AG09309 (cell line): ENCODE results near the gene ADGRV1.

ENCODE experiments used
- DNase-seq: peaks from one replicate; pipeline ENCODE4 v3.0.0-alpha.2; 2010; ENCODE audit warnings: low read depth
- H3K4me3 ChIP-seq: 2 replicates; pipeline ENCODE4 v1.5.1; 2011; ENCODE audit warnings: mild to moderate bottlenecking, low read depth, low read length, moderate library complexity; ENCODE audit not compliant: control insufficient read depth
- CTCF ChIP-seq: IDR thresholded peaks from 2 replicates; pipeline ENCODE4 v1.5.1; 2011; ENCODE audit warnings: mild to moderate bottlenecking, low read depth, low read length, inconsistent platforms; ENCODE audit not compliant: insufficient read depth, control insufficient read depth; ENCODE audit errors: missing control alignments

ADGRV1 gene

DNA sequence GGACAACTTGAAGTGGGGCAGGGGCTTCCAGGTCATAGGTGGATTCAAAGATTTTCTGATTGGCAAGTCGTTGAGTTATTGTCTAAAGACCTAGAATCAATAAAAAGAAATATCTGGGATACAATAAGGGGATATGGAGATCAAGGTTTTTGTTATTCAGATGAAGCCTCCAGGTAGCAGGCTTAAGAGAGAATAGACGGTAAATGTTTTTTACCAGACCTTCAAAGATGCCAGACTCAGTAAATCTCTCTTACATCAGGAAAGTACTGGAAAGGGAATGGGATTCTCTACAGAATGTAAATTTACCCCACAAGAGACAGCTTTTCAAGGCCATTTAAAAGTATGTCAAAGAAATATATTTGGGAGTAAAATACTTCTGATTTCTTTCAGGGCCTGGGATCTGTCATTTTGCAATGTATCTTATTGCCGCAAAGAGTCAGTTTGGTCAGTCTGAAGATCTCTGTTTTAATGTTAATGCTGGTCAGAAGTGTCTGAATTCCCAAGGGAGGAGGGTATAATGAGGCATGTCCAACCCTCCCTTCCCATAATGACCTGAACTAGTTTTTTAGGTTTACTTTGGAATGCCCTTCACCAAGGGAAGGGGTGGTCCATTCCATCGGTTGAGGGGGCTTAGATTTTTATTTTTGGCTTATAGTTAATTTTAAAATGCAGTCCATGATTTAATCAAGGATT lies 15.6 kb upstream of the ADGRV1 start:
- TF ChIP-seq CTCF, result no peak
- DNase-seq, result no peak
- no peak overlapping the region for H3K4me3 ChIP-seq

DNA sequence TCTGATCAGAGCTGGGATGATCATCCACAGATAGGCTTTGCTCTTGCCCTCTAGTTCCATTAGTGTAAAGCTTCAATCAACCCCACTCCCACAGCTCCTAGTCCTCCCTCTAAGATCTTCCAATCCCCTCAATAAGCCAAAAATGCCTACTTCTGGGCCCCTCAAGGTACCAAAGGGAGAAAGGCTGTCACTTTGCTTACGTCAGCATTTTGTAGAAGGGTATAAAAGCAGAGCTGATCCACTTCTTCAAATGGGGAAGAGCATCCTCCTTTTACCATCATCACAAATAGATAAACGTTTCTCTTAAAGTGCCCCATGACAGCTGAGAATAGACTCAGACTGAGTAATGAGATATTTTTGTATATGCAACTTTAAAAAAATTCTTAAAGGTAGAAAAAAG lies 13.1 kb upstream of the ADGRV1 start:
- TF ChIP-seq CTCF, result no peak
- DNase-seq, result no peak
- no peak overlapping the region for H3K4me3 ChIP-seq

DNA sequence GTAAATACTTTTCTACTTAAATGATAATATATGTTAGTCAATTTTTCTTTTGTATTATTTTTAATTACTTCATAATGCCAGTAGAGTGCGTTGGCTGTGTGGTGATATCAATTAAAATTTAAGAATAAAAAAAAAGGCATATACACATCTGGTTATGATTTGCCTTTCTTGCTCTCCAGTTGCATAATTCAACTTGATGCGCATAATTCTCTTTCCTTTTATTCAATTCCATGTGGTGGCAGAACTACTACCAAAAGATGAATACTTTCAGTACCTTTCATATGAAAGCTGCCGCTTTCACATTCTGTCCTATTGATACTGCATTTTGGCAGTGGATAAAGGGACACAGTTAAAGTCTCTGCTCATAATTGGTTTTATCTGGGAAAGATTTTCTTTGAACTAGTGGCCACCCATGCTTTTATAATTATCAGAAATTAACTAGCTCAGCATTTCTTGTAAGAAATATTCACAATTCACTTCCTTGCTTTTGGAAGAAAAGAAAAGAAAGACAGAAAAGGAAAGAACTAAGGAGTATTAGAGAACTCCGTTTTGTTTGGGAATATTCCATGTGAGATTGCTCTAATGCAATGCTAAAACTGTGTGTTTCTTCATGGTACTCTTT lies 12.3 kb upstream of the ADGRV1 start:
- no peak for TF ChIP-seq CTCF
- H3K4me3 ChIP-seq, result no peak overlapping the region
- DNase-seq, result no peak

- DNase-seq, result no peak
- H3K4me3 ChIP-seq, result no peak overlapping the region
- no peak for TF ChIP-seq CTCF
Measured at GRCh38 chr5:90547072-90547536, 11.5 kb upstream of the ADGRV1 start.

DNA sequence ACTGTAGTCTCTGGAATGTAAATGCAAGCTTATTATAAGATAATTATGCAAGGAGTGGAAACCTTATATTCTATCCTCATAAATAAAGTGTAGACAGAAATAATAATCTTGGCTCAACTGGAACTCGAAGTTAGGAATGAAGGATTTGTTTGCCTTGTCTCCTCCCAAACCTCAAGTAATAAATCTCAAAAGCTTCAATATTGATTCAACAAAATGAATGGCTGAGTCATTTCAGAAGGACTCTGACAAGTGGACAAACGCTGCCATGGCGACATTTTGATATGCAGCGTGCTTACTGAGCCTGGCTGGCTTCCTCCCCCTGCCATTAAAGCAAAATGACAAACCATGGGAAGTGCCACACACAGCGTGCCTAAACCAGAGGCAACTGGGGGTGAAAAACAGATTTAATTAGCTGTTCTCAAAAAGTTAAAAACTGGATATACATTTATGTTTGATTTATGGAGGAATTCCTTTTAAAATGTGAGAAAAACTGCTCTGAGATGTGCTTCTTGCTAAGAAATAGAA lies 10.5 kb upstream of the ADGRV1 start:
- H3K4me3 ChIP-seq, result no peak overlapping the region
- DNase-seq, result no peak
- no peak for TF ChIP-seq CTCF

- no peak for TF ChIP-seq CTCF
- H3K4me3 ChIP-seq, result no peak overlapping the region
- no peak for DNase-seq
Measured at GRCh38 chr5:90549223-90549622, 9.4 kb upstream of the ADGRV1 start.
